H1 (cell line): ENCODE data around the gene DIPK1A. TPM values are rescaled to one million over a fixed set of nuclear protein-coding genes. Genes with fewer than 3 reads are reported as not detected.
A peak's percentile ranks its signal among the peaks of the same experiment; 100 is the strongest.

ENCODE experiments used
- CTCF ChIA-PET: fragments of 300-600 bp; sonication (Branson Sonifier 250); formaldehyde crosslinking; loops from one replicate; lab custom pipeline; 2021; ENCODE audit not compliant: partially characterized antibody; lab: Charles Lee
- POLR2A ChIA-PET: fragments of 300-600 bp; sonication (Branson Sonifier 250); formaldehyde crosslinking; loops from one replicate; lab custom pipeline; 2021; ENCODE audit warnings: inconsistent platforms; ENCODE audit not compliant: partially characterized antibody; lab: Charles Lee
- DNase-seq, 2 experiments: peaks; one replicate each; pipeline versions ENCODE4 v3.0.0 to v3.0.0-alpha.2; 2010 to 2022; ENCODE audit warnings: low spot score in 2 of 2, low read depth in 1 of 2, mixed read lengths in 1 of 2
- FAIRE-seq: peaks from 2 replicates; lab custom pipeline; 2011; peaks lifted over from hg19 to GRCh38; lab: Jason Lieb, UNC
- H2AFZ ChIP-seq: 2 replicates; pipeline ENCODE4 v1.8.1; 2012; ENCODE audit warnings: low read length, inconsistent platforms
- H2AK5ac ChIP-seq: 2 replicates; pipeline ENCODE4 v1.6.1; 2013; ENCODE audit warnings: low read depth, low read length
- H2BK120ac ChIP-seq: replicated peaks from 2 replicates; pipeline ENCODE3; 2013; ENCODE audit warnings: low read depth, low read length, inconsistent platforms
- H2BK12ac ChIP-seq: 2 replicates; pipeline ENCODE4 v1.6.1; 2013; ENCODE audit warnings: low read depth, low read length
- H2BK15ac ChIP-seq: 2 replicates; pipeline ENCODE4 v1.6.1; 2013; ENCODE audit warnings: low read length
- H2BK20ac ChIP-seq: 2 replicates; pipeline ENCODE4 v1.6.1; 2013; ENCODE audit warnings: low read length
- H2BK5ac ChIP-seq: 2 replicates; pipeline ENCODE4 v1.6.1; 2013; ENCODE audit warnings: low read depth, low read length
- H3K14ac ChIP-seq: 2 replicates; pipeline ENCODE4 v1.6.1; 2013; ENCODE audit warnings: inconsistent platforms; ENCODE audit not compliant: insufficient read length
- H3K18ac ChIP-seq: 2 replicates; pipeline ENCODE4 v1.6.1; 2013; ENCODE audit warnings: low read length; ENCODE audit errors: extremely low read depth
- H3K23ac ChIP-seq: 2 replicates; pipeline ENCODE4 v1.6.1; 2013; ENCODE audit warnings: inconsistent platforms; ENCODE audit not compliant: insufficient read length
- H3K23me2 ChIP-seq: 2 replicates; pipeline ENCODE4 v1.6.1; 2013; ENCODE audit warnings: low read depth, low read length
- H3K27ac ChIP-seq: 2 replicates; pipeline ENCODE4 v1.6.1; 2011; ENCODE audit warnings: low read depth, low read length, inconsistent platforms
- H3K27me3 ChIP-seq, 4 experiments: replicated peaks in 1 of 4; 1 replicate in 1 of 4; 2 replicates in 3 of 4; pipeline versions ENCODE4 v1.6.1 to v1.8.1; 2011 to 2013; ENCODE audit warnings: low read length in 3 of 4, mild to moderate bottlenecking in 3 of 4, inconsistent platforms in 2 of 4, mixed read lengths in 2 of 4, moderate library complexity in 1 of 4; ENCODE audit not compliant: control insufficient read depth in 3 of 4, insufficient read depth in 3 of 4; ENCODE audit errors: extremely low read depth in 1 of 4
- H3K36me3 ChIP-seq, 4 experiments: 2 replicates each; pipeline versions ENCODE4 v1.6.1 to v1.8.1; 2011 to 2013; ENCODE audit warnings: mild to moderate bottlenecking in 4 of 4, low read length in 3 of 4, moderate library complexity in 2 of 4, control low read depth in 1 of 4, inconsistent platforms in 1 of 4; ENCODE audit not compliant: insufficient read depth in 4 of 4, control insufficient read depth in 2 of 4
- H3K4ac ChIP-seq: replicated peaks from 2 replicates; pipeline ENCODE3; 2013; ENCODE audit warnings: low read length, low read depth, mixed read lengths, inconsistent platforms; ENCODE audit not compliant: insufficient read length
- H3K4me1 ChIP-seq, 4 experiments: replicated peaks in 1 of 4; 1 replicate in 1 of 4; 2 replicates in 3 of 4; pipeline versions ENCODE4 v1.6.1 to v1.8.1; 2011 to 2013; ENCODE audit warnings: low read length in 3 of 4, inconsistent platforms in 2 of 4, mixed read lengths in 1 of 4; ENCODE audit not compliant: insufficient read depth in 4 of 4, control insufficient read depth in 3 of 4
- H3K4me2 ChIP-seq, 2 experiments: 2 replicates each; pipeline versions ENCODE4 v1.6.1 to v1.8.1; 2011 to 2013; ENCODE audit warnings: low read depth in 2 of 2, low read length in 2 of 2, control low read depth in 1 of 2, inconsistent platforms in 1 of 2, mild to moderate bottlenecking in 1 of 2; ENCODE audit not compliant: insufficient read depth in 1 of 2
- H3K4me3 ChIP-seq, 4 experiments: fragments of 200-600, 300-600 bp in 1 of 4; sonication (generic), shearing (Covaris generic), sonication (Bioruptor Twin) in 1 of 4; 2 replicates each; pipeline versions ENCODE4 v1.5.1 to v1.8.1; 2011 to 2016; ENCODE audit warnings: low read length in 4 of 4, low read depth in 3 of 4, control low read depth in 2 of 4, inconsistent platforms in 2 of 4, mild to moderate bottlenecking in 2 of 4, mixed read lengths in 1 of 4, moderate library complexity in 1 of 4; ENCODE audit not compliant: insufficient read depth in 2 of 4; ENCODE audit errors: extremely low read depth in 1 of 4
- H3K56ac ChIP-seq: replicated peaks from 2 replicates; pipeline ENCODE3; 2013; ENCODE audit warnings: low read depth, mild to moderate bottlenecking, mixed read lengths, low read length, inconsistent platforms; ENCODE audit not compliant: insufficient read length
- H3K79me1 ChIP-seq: 2 replicates; pipeline ENCODE4 v1.6.1; 2013; ENCODE audit warnings: low read depth, low read length, control low read depth
- H3K79me2 ChIP-seq, 2 experiments: 2 replicates each; pipeline versions ENCODE4 v1.6.1 to v1.8.1; 2012 to 2013; ENCODE audit warnings: low read length in 2 of 2, mild to moderate bottlenecking in 2 of 2, inconsistent platforms in 1 of 2; ENCODE audit not compliant: insufficient read depth in 2 of 2, control insufficient read depth in 1 of 2
- H3K9ac ChIP-seq, 4 experiments: replicated peaks in 1 of 4; 1 replicate in 1 of 4; 2 replicates in 3 of 4; pipeline versions ENCODE4 v1.6.1 to v1.8.1; 2011 to 2013; ENCODE audit warnings: low read depth in 3 of 4, low read length in 3 of 4, control low read depth in 2 of 4, mild to moderate bottlenecking in 2 of 4, moderate library complexity in 2 of 4, inconsistent platforms in 1 of 4; ENCODE audit errors: extremely low read depth in 1 of 4
- H3K9me3 ChIP-seq, 2 experiments: 2 replicates each; pipeline versions ENCODE4 v1.6.1 to v1.8.1; 2012 to 2013; ENCODE audit warnings: mild to moderate bottlenecking in 2 of 2, moderate library complexity in 2 of 2, control low read depth in 1 of 2, inconsistent platforms in 1 of 2, low read depth in 1 of 2, low read length in 1 of 2, mixed read lengths in 1 of 2; ENCODE audit not compliant: insufficient read depth in 2 of 2
- H4K20me1 ChIP-seq, 2 experiments: replicated peaks in 1 of 2; 2 replicates each; pipeline versions ENCODE3 to v1.8.1; 2011 to 2013; ENCODE audit warnings: inconsistent platforms in 2 of 2, low read length in 2 of 2, mild to moderate bottlenecking in 1 of 2; ENCODE audit not compliant: insufficient read depth in 2 of 2, control insufficient read depth in 1 of 2
- H4K5ac ChIP-seq: 2 replicates; pipeline ENCODE4 v1.6.1; 2013; ENCODE audit warnings: low read length, low read depth, mixed read lengths, inconsistent platforms; ENCODE audit not compliant: insufficient read length
- H4K8ac ChIP-seq: 2 replicates; pipeline ENCODE4 v1.8.0; 2013; ENCODE audit warnings: mild to moderate bottlenecking, moderate library complexity, low read length, inconsistent platforms; ENCODE audit not compliant: insufficient read depth; ENCODE audit errors: extremely low read depth
- H4K91ac ChIP-seq: replicated peaks from 2 replicates; pipeline ENCODE3; 2013; ENCODE audit warnings: low read length, mixed read lengths, inconsistent platforms; ENCODE audit not compliant: insufficient read length
- BRCA1 ChIP-seq: IDR thresholded peaks from 2 replicates; pipeline ENCODE4 v1.6.1; 2012; ENCODE audit warnings: low read depth, low read length, improper control_type of control experiment
- CBX8 ChIP-seq: fragments of 300-800, 300-1000 bp; sonication (generic); IDR thresholded peaks from 2 replicates; pipeline ENCODE4 v1.7.1; 2016; ENCODE audit warnings: low read depth, low read length, borderline replicate concordance
- KDM4A ChIP-seq: IDR thresholded peaks from one replicate; pipeline ENCODE4 v1.7.1; 2012; ENCODE audit warnings: low read depth, mild to moderate bottlenecking, moderate library complexity, low read length, inconsistent platforms; ENCODE audit not compliant: severe bottlenecking
- NANOG ChIP-seq: IDR thresholded peaks from 2 replicates; pipeline ENCODE4 v1.6.1; 2011; ENCODE audit warnings: low read length, low read depth, mild to moderate bottlenecking, inconsistent platforms; ENCODE audit not compliant: insufficient read depth, poor library complexity, severe bottlenecking
- RAD21 ChIP-seq, 2 experiments: IDR thresholded peaks in 1 of 2; conservative IDR thresholded peaks in 1 of 2; 2 replicates each; pipeline ENCODE4 v1.6.1; 2011; ENCODE audit warnings: low read depth in 2 of 2, low read length in 2 of 2, improper control_type of control experiment in 1 of 2, inconsistent platforms in 1 of 2, mild to moderate bottlenecking in 1 of 2, moderate library complexity in 1 of 2
- RNF2 ChIP-seq: fragments of 200-900, 300-1000 bp; sonication (generic); IDR thresholded peaks from 2 replicates; pipeline ENCODE4 v1.7.1; 2016; ENCODE audit warnings: borderline replicate concordance, low read depth, mild to moderate bottlenecking, antibody characterized with exemption, low read length; ENCODE audit not compliant: poor library complexity, severe bottlenecking; ENCODE audit errors: missing control alignments
- SAP30 ChIP-seq: fragments of 300-600 bp; sonication (generic); IDR thresholded peaks from 2 replicates; pipeline ENCODE4 v1.7.1; 2012; ENCODE audit warnings: low read length, moderate library complexity, mild to moderate bottlenecking, inconsistent platforms; ENCODE audit not compliant: insufficient read depth, insufficient replicate concordance
- TBP ChIP-seq: IDR thresholded peaks from 2 replicates; pipeline ENCODE4 v1.6.1; 2011; ENCODE audit warnings: low read depth, low read length, improper control_type of control experiment
- polyA plus RNA-seq, 7 experiments: library from polyadenylated mRNA; depleted of rRNA in 3 of 7; stranded (reverse) in 5 of 7; unstranded in 2 of 7; fragments of >200 nt in 5 of 7; fragments of 200-250 nt in 2 of 7; gene quantifications; 1 replicate in 5 of 7; 2 replicates in 1 of 7; 4 replicates in 1 of 7; pipeline versions ENCODE4 v1.2.1 to v1.2.3, GENCODE V29; 2011 to 2013; ENCODE audit warnings: missing spikeins in 2 of 7, mixed read lengths in 2 of 7
- total RNA-seq: library from RNA; stranded (reverse); fragmentation: NEBNext Ultra II Directional; extraction: Animal tissue kit (Norgen Biotek cat#: 25700); gene quantifications from 2 replicates; pipeline ENCODE4 v1.2.1, GENCODE V29; 2021
- TF ChIP-seq, protein P1 (sequence below), 3 experiments: IDR thresholded peaks; 1 replicate in 2 of 3; 2 replicates in 1 of 3; pipeline versions ENCODE4 v1.5.1 to v1.6.1; 2011; ENCODE audit warnings: low read length in 3 of 3, mild to moderate bottlenecking in 3 of 3, inconsistent platforms in 2 of 3, low read depth in 1 of 3, moderate library complexity in 1 of 3; ENCODE audit not compliant: insufficient read depth in 1 of 3; ENCODE audit errors: control extremely low read depth in 1 of 3

The DIPK1A gene
- total and polyA plus RNA-seq, 2 of the 8 experiments (the other 6 are each of a cell fraction or from before 2014, with no cell fraction given) = 2.5 to 5.0 TPM

DNA sequence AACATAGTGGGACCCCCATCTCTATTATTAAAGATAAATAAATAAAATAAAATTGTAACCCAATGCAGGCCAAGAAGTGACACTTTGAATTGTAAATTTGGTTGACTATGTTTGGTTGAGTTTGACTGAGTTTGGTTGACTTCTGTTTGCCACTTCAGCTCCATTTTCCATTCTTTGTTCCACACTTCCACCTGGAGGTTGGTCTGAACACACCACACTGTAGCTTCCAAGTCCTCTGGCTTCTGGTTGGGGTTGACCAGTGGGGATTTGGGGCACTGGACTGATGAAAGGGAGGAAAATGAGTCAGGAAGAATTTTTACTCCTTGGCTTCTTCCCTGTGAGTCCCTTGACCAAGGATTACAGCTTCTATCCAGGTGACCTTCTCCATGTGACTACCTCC is 40.6 kb upstream of the DIPK1A start:
- H2BK5ac ChIP-seq = peak overlapping the region; percentile 21; the same call in 1 of the 2 replicates
- H4K20me1 ChIP-seq = no peaks in the 10 kb centered on the region
- TF ChIP-seq RAD21 (IDR thresholded peaks at IDR 0.05 in 1 of 2, conservative IDR thresholded peaks at IDR 0.05 in 1 of 2; ENCODE audit: low read depth in 2 of 2, low read length in 2 of 2) (peak; percentile 27 to 42; a peak in 2 of 4 replicates), RNF2 (no peak), KDM4A (no peak), TBP (no peak), NANOG (no peak), BRCA1 (no peak), SAP30 (no peak), CBX8 (no peak)
- TF ChIP-seq, protein P1, sequence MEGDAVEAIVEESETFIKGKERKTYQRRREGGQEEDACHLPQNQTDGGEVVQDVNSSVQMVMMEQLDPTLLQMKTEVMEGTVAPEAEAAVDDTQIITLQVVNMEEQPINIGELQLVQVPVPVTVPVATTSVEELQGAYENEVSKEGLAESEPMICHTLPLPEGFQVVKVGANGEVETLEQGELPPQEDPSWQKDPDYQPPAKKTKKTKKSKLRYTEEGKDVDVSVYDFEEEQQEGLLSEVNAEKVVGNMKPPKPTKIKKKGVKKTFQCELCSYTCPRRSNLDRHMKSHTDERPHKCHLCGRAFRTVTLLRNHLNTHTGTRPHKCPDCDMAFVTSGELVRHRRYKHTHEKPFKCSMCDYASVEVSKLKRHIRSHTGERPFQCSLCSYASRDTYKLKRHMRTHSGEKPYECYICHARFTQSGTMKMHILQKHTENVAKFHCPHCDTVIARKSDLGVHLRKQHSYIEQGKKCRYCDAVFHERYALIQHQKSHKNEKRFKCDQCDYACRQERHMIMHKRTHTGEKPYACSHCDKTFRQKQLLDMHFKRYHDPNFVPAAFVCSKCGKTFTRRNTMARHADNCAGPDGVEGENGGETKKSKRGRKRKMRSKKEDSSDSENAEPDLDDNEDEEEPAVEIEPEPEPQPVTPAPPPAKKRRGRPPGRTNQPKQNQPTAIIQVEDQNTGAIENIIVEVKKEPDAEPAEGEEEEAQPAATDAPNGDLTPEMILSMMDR (IDR thresholded peaks at IDR 0.05; ENCODE audit: control extremely low read depth in 1 of 3, insufficient read depth in 1 of 3, low read depth in 1 of 3, low read length in 3 of 3) = peak in 2 of 3 experiments; percentile 16 to 17; a peak in 1 of 4 replicates
- peak; percentile 28 for FAIRE-seq
- no peak overlapping the region for H3K4me3 ChIP-seq
- H3K4ac ChIP-seq = no peak overlapping the region
- H2AK5ac ChIP-seq = no peak overlapping the region
- H3K14ac ChIP-seq = no peak overlapping the region
- no peak overlapping the region for H2BK20ac ChIP-seq
- H3K4me1 ChIP-seq = peaks cover 0 to 8% (median 5%) of the 10 kb centered on the region in 4 experiments; a peak in 3 of 7 replicates
- H3K18ac ChIP-seq = peak overlapping the region; percentile 3; the same call in 1 of the 2 replicates
- peak overlapping the region; percentile 47 for H2BK120ac ChIP-seq
- H3K9ac ChIP-seq = no peak overlapping the region
- H3K23ac ChIP-seq = no peak overlapping the region
- H3K79me1 ChIP-seq = no peaks in the 10 kb centered on the region
- H3K23me2 ChIP-seq = no peaks in the 10 kb centered on the region
- no peaks in the 10 kb centered on the region for H3K36me3 ChIP-seq
- no peaks in the 10 kb centered on the region for H3K79me2 ChIP-seq
- H3K9me3 ChIP-seq = no peaks in the 10 kb centered on the region
- H2AFZ ChIP-seq = peak overlapping the region; percentile 78; the same call in 1 of the 2 replicates
- no peak overlapping the region for H2BK12ac ChIP-seq
- H4K91ac ChIP-seq = no peak overlapping the region
- ChIA-PET POLR2A (interaction anchor here (1.3 to 4.1 kb wide), 4 partner anchors 12 to 170 kb away, joined by 3 to 18 read pairs (median 4); partner anchors contain the start of genes MTF2 and RPL5), CTCF (interaction anchor here (0.5 to 4.5 kb wide), 5 partner anchors 17 to 143 kb away, joined by 3 to 19 read pairs (median 4); partner anchors contain the start of gene DIPK1A)
- no peak overlapping the region for H3K27ac ChIP-seq
- H2BK15ac ChIP-seq = no peak overlapping the region
- H4K5ac ChIP-seq = no peak overlapping the region
- DNase-seq = no peak
- no peaks in the 10 kb centered on the region for H3K27me3 ChIP-seq
- no peak overlapping the region for H3K56ac ChIP-seq
- no peak overlapping the region; the same call in 1 of the 2 replicates for H4K8ac ChIP-seq
- H3K4me2 ChIP-seq = no peak overlapping the region
